AG09309 (cell line): ENCODE data around the gene OTUD5.
A peak's percentile ranks its signal among the peaks of the same experiment; 100 is the strongest.

Experiments
- DNase-seq: peaks from one replicate; pipeline ENCODE4 v3.0.0-alpha.2; 2010; ENCODE audit warnings: low read depth
- H3K4me3 ChIP-seq: 2 replicates; pipeline ENCODE4 v1.5.1; 2011; ENCODE audit warnings: mild to moderate bottlenecking, low read depth, low read length, moderate library complexity; ENCODE audit not compliant: control insufficient read depth
- TF ChIP-seq, protein P1 (sequence below): IDR thresholded peaks from 2 replicates; pipeline ENCODE4 v1.5.1; 2011; ENCODE audit warnings: mild to moderate bottlenecking, low read depth, low read length, inconsistent platforms; ENCODE audit not compliant: insufficient read depth, control insufficient read depth; ENCODE audit errors: missing control alignments

OTUD5 gene, protein sequence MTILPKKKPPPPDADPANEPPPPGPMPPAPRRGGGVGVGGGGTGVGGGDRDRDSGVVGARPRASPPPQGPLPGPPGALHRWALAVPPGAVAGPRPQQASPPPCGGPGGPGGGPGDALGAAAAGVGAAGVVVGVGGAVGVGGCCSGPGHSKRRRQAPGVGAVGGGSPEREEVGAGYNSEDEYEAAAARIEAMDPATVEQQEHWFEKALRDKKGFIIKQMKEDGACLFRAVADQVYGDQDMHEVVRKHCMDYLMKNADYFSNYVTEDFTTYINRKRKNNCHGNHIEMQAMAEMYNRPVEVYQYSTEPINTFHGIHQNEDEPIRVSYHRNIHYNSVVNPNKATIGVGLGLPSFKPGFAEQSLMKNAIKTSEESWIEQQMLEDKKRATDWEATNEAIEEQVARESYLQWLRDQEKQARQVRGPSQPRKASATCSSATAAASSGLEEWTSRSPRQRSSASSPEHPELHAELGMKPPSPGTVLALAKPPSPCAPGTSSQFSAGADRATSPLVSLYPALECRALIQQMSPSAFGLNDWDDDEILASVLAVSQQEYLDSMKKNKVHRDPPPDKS

DNA sequence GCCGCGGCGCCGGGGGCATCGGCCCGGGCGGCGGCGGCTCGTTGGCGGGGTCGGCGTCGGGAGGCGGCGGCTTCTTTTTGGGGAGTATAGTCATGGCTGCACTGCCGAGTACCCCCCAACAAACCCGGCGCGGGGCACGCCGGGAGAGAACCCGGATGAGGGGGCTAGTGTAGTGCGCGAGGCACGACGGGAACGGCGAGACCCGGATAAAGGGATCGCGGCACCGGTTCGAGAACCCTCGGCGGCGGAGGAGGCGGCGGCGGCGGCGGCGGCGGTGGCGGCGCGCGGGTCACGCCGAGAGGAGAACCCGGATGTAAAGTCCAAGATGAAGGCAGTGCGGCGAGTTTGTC is at the start of gene OTUD5:
OTUD5 (minus strand) TSS at position 131 of the 350 bp plus-strand sequence; CDS start at position 94, 37 bp downstream.
- peak within 1 kb of the TSS; percentile 68 for H3K4me3 ChIP-seq
- TF ChIP-seq, protein P1, sequence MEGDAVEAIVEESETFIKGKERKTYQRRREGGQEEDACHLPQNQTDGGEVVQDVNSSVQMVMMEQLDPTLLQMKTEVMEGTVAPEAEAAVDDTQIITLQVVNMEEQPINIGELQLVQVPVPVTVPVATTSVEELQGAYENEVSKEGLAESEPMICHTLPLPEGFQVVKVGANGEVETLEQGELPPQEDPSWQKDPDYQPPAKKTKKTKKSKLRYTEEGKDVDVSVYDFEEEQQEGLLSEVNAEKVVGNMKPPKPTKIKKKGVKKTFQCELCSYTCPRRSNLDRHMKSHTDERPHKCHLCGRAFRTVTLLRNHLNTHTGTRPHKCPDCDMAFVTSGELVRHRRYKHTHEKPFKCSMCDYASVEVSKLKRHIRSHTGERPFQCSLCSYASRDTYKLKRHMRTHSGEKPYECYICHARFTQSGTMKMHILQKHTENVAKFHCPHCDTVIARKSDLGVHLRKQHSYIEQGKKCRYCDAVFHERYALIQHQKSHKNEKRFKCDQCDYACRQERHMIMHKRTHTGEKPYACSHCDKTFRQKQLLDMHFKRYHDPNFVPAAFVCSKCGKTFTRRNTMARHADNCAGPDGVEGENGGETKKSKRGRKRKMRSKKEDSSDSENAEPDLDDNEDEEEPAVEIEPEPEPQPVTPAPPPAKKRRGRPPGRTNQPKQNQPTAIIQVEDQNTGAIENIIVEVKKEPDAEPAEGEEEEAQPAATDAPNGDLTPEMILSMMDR = no peak
- DNase-seq = no peak

DNA sequence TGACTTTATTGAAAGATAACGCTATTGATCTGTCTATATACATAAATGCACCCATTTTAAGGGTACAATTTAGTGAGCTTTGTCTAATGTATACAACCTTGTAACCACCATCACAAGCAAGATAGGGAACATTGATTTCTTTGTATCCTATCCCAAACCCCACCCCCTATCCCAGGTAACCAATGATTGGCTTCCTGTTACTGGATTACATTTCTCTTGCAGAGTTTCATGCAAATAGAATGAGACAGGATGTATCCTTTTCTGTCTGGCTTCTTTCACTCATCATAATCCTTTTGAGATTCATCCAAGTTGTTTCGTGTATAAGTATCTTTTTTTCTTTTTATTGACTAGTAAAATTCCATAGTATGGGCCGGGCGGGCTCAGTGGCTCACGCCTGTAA is 46.3 kb upstream of the OTUD5 start:
- DNase-seq = no peak
- TF ChIP-seq, protein P1 = no peak
- no peak overlapping the region for H3K4me3 ChIP-seq

DNA sequence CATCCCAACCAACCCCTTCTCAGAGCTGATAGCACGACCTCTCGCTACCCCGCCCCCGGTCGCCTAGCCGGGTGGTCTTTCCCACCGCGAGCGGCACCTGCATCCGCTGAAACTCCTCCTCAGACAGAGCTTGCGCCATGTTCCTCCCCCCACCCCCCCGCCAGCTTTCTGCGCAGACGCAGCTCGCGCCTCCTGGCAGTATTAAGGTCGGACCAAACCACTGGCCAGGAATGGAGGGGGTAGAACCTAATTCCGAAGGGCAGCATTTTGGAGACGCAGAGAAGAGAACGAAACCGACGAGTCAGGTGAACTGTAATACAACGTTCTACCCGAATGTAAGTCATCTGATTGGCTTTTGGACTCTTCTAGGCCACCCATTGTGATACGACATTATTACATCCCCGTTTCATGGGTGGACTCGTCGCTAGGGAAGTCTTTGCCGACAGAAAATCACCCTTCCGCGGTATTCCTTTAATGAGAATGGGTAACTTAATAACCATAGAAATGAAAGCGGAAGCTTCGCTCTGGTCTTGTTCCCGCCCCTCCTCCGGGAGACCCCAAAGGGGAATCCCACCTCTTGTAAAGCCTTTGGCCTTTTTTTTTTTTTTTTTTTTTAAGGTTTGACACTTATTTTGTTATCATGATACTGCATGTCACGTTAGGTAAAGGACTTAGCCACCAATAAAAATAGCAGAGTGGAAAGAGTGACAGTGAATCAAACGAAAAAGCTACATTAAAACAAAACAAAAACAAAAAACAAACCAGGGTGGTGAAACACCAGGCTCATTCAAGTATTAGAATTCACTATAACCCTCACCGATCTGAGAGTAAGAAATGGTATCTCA is 44.9 kb upstream of the OTUD5 start, which contains the start of gene GRIPAP1:
GRIPAP1 (minus strand) TSS at position 174 of the 845 bp plus-strand sequence; CDS start at position 139, 35 bp downstream.
- peak within 1 kb of the TSS; percentile 79 for H3K4me3 ChIP-seq
- peak; percentile 41 for DNase-seq
- TF ChIP-seq, protein P1 = no peak

DNA sequence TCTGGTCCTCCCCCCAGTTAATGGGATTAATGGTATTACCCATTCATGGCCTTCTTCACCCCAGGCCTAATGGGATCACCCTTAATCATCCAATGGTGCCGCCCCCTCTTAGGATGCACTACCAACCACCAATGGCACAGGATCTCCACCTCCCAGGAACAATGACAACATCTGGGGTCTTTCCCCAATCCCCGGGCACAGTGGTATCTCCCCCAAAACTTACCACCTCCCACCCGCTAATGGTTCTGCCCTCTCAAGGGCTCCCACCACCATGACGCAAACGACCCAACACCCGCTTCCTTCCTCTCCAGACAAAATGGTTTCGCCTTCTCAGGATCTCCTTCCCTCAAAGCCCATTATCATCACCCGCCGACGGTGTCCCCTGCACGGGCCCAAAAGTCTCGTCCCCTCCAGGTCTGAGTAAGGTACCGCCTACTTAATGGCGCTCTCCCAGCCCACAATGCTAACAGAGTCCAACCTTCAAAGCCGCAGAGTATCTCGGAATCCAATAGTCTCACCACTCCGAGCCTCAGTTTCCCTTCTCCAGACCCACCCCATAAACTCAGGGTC is 44.2 kb upstream of the OTUD5 start:
- TF ChIP-seq, protein P1 = no peak
- DNase-seq = no peak
- peak overlapping the region; percentile 79 for H3K4me3 ChIP-seq

DNA sequence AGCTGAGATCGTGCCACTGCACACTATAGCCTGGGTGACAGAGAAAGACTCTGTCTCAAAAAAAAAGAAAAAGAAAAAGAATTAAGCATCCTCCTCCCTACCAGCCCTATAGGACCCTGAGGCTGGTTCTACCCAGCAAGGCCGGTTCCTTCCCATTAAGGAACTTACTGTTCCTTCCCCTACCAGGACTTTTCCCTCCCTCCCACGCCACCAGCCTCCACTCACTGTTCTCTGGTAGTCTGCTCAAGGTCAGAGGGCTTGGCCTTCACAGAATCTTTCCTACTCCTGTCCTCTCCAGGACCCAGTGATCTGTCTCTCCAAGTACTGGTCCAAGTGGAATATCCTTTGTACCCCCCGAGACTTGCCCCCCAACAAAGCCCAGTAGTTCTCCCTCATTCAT is 43.2 kb upstream of the OTUD5 start:
- H3K4me3 ChIP-seq = no peak overlapping the region
- DNase-seq = no peak
- TF ChIP-seq, protein P1 = no peak

DNA sequence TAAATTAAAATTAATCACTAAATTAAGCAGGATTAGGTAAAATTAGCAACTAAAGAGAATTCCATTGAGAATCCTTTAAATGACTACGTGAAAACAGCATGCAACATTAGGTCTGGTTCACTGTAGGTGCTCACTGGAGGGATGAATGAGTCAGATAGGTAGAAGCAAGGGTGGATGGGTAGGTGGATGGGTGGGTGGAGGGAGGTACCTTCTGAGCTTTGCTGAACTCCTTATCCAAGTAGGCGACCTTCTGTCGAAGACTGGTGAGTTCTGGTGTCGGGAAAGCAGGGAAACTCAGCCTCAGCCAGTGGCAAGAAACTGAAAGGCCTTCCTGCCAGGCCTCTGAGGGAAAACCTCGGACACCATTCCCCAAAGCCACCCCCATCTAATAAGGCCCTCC is 41.6 kb upstream of the OTUD5 start:
- H3K4me3 ChIP-seq = no peak overlapping the region
- TF ChIP-seq, protein P1 = no peak
- no peak for DNase-seq
